ENCODE measurements around the gene CFAP141.

Gene CFAP141

GRCh38 chr1:154171223-154171583, 34.9 kb downstream of the CFAP141 start:
- no peak for DNase-seq (ENCODE audit: low spot score)

GRCh38 chr1:154170547-154171222, 35.4 kb downstream of the CFAP141 start:
- DNase-seq (ENCODE audit: low spot score) = no peak

- DNase-seq (ENCODE audit: low spot score) = no peak
These were observed 38.7 kb downstream of the CFAP141 start for GRCh38 chr1:154167461-154167860.

GRCh38 chr1:154166207-154166606, 39.9 kb downstream of the CFAP141 start:
- no peak for DNase-seq (ENCODE audit: low spot score)

GRCh38 chr1:154159554-154159953, 46.6 kb downstream of the CFAP141 start:
- no peak for DNase-seq (ENCODE audit: low spot score)

GRCh38 chr1:154158307-154159125, 47.6 kb downstream of the CFAP141 start:
- no peak for DNase-seq (ENCODE audit: low spot score)

GRCh38 chr1:154157520-154158306, 48.4 kb downstream of the CFAP141 start:
- no peak for DNase-seq (ENCODE audit: low spot score)

GRCh38 chr1:154155251-154155650, 50.9 kb downstream of the CFAP141 start:
- no peak for DNase-seq (ENCODE audit: low spot score)

- DNase-seq (ENCODE audit: low spot score) = peak; percentile 53
These were observed 51.5 kb downstream of the CFAP141 start, which contains the start of gene NUP210L for GRCh38 chr1:154154534-154155191. Gene NUP210L, minus strand, starts transcription at chr1:154155073.

- no peak for DNase-seq (ENCODE audit: low spot score)
These were observed 52.1 kb downstream of the CFAP141 start for GRCh38 chr1:154154053-154154452.

- DNase-seq (ENCODE audit: low spot score) = no peak
These were observed 54.8 kb downstream of the CFAP141 start for GRCh38 chr1:154151311-154151710.

All from ecto neural progenitor cell (in vitro differentiated cells).